Measurements from ENCODE around the gene FBP1.

The FBP1 gene

GRCh38 chr9:94655739-94656138 is 16.4 kb upstream of the FBP1 start:
- no peak for DNase-seq

- no peak for DNase-seq
These were observed 15.0 kb upstream of the FBP1 start for GRCh38 chr9:94654165-94654894.

- DNase-seq, result no peak
These were observed 11.6 kb upstream of the FBP1 start for GRCh38 chr9:94650949-94651348.

- no peak for DNase-seq
These were observed 9.9 kb upstream of the FBP1 start for GRCh38 chr9:94649100-94649819.

- DNase-seq, result no peak
These were observed 8.9 kb upstream of the FBP1 start for GRCh38 chr9:94648185-94648584.

GRCh38 chr9:94645901-94646300 is 6.6 kb upstream of the FBP1 start:
- DNase-seq, result no peak

GRCh38 chr9:94644543-94644942 is 5.2 kb upstream of the FBP1 start:
- DNase-seq, result no peak

- no peak for DNase-seq
These were observed 4.4 kb upstream of the FBP1 start for GRCh38 chr9:94643741-94644140.

GRCh38 chr9:94643176-94643575 is 3.9 kb upstream of the FBP1 start:
- no peak for DNase-seq

GRCh38 chr9:94642501-94642900 is 3.2 kb upstream of the FBP1 start:
- DNase-seq, result no peak

- no peak for DNase-seq
These were observed 670 bp upstream of the FBP1 start for GRCh38 chr9:94639999-94640376.

- no peak for DNase-seq
These were observed 820 bp downstream of the FBP1 start for GRCh38 chr9:94638335-94639060.

GRCh38 chr9:94632737-94633136 is 6.6 kb downstream of the FBP1 start:
- DNase-seq, result no peak

GRCh38 chr9:94631599-94631998 is 7.7 kb downstream of the FBP1 start:
- no peak for DNase-seq

GRCh38 chr9:94630833-94631232 is 8.5 kb downstream of the FBP1 start:
- DNase-seq, result no peak

- DNase-seq, result no peak
These were observed 9.0 kb downstream of the FBP1 start for GRCh38 chr9:94630281-94630680.

GRCh38 chr9:94627287-94627686 is 12.0 kb downstream of the FBP1 start:
- DNase-seq, result no peak

- no peak for DNase-seq
These were observed 13.5 kb downstream of the FBP1 start for GRCh38 chr9:94625835-94626234.

GRCh38 chr9:94624629-94625028 is 14.7 kb downstream of the FBP1 start:
- DNase-seq, result no peak

GRCh38 chr9:94623253-94623652 is 16.1 kb downstream of the FBP1 start:
- DNase-seq, result peak; percentile 23

- DNase-seq, result no peak
These were observed 17.1 kb downstream of the FBP1 start for GRCh38 chr9:94622087-94622800.

- no peak for DNase-seq
These were observed 20.3 kb downstream of the FBP1 start for GRCh38 chr9:94619026-94619425.

GRCh38 chr9:94613003-94613402 is 26.3 kb downstream of the FBP1 start:
- no peak for DNase-seq

All from activated naive CD4-positive, alpha-beta T cell treated with anti-CD3 and anti-CD28 coated beads, Interleukin-2, amount 50 U/mL, for 16 hours (primary cell).